ENCODE measurements around the gene LMNTD1. TPM values are rescaled to one million over a fixed set of nuclear protein-coding genes. Genes with fewer than 3 reads are reported as not detected.

Gene LMNTD1
- total RNA-seq, 2 experiments from 2014 or later = not detected

DNA sequence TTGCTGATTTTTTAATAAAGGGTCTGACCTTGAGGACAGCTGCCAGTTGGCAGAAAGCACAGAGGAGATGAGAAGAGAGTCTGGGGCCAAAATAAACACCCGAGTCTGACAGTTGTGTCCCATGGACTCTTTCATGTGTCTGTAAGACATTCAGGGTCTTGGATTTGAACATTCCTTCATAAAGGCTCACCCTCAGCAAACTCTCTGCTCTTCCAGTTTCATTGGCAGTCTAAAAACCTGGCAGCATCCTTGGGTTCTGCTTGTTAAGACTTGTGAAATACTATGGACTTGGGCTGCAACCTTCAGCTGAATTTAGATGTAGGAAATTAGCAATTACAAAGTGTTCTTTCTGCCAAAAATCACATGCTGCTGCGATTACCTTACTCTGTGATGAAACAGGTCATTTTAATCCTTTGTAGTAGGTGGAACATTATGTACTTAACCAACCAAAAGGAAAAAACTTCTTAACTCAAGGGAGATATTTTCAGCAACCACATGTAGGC lies 32.0 kb upstream of the LMNTD1 start:
- no peak overlapping the region for H3K4me3 ChIP-seq (ENCODE audit: low read length)
- Mint-ChIP-seq H3K4me3 (no peak overlapping the region), H3K9me3 (no peaks in the 10 kb centered on the region), H3K36me3 (ENCODE audit: low read depth) (no peaks in the 10 kb centered on the region), H3K27ac (no peak overlapping the region), H3K27me3 (no peaks in the 10 kb centered on the region), H3K4me1 (ENCODE audit: low read depth) (peaks cover 28% of the 10 kb centered on the region)
- ATAC-seq (ENCODE audit: poor library complexity) = no peak
- DNase-seq = no peak
- CTCF ChIA-PET = no interaction called here
- peaks cover 0 to 3% of the 10 kb centered on the region in 2 experiments for H3K27me3 ChIP-seq (ENCODE audit: control insufficient read depth in 1 of 2, insufficient read depth in 2 of 2, low read length in 2 of 2)
- H3K4me1 ChIP-seq (ENCODE audit: insufficient read depth, low read length) = no peaks in the 10 kb centered on the region
- H3K36me3 ChIP-seq (ENCODE audit: insufficient read depth, low read length) = no peaks in the 10 kb centered on the region
- H3K9me3 ChIP-seq (ENCODE audit: control insufficient read depth in 1 of 2, insufficient read depth in 1 of 2, low read length in 2 of 2) = no peaks in the 10 kb centered on the region
- intact Hi-C loops (cut with DNase I, micrococcal nuclease) = no loop called here
- POLR2A ChIA-PET = no interaction called here
- no peak for TF ChIP-seq CTCF (IDR thresholded peaks at IDR 0.05)
- no peak overlapping the region for H3K27ac ChIP-seq (ENCODE audit: low read depth in 1 of 2, low read length in 2 of 2)

DNA sequence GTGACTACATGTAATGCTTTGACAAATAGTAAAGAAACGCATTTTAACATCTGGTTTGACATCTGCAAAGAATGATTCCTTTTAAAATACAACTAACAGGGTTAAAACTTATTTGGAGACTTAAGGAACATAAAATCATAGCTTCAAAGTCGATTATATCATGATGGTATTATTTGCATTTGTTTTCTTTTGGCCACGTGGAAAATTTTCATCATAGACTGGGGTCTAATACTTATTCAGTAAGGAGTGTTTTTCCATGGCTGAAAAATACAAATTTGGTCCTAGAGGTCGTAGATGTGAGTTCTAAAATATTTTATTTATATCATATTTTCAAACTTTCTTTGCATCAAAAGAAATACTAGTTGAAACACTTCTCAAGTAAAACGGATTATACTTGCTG lies 31.5 kb upstream of the LMNTD1 start:
- Histone ChIP-seq H3K27ac (ENCODE audit: low read depth in 1 of 2, low read length in 2 of 2) (no peak overlapping the region), H3K4me3 (ENCODE audit: low read length) (no peak overlapping the region), H3K27me3 (ENCODE audit: control insufficient read depth in 1 of 2, insufficient read depth in 2 of 2, low read length in 2 of 2) (peaks cover 0 to 3% of the 10 kb centered on the region in 2 experiments), H3K9me3 (ENCODE audit: control insufficient read depth in 1 of 2, insufficient read depth in 1 of 2, low read length in 2 of 2) (no peaks in the 10 kb centered on the region), H3K36me3 (ENCODE audit: insufficient read depth, low read length) (no peaks in the 10 kb centered on the region), H3K4me1 (ENCODE audit: insufficient read depth, low read length) (no peaks in the 10 kb centered on the region)
- DNase-seq (no peak), ATAC-seq (ENCODE audit: poor library complexity) (no peak)
- no peaks in the 10 kb centered on the region for H3K9me3 Mint-ChIP-seq
- CTCF ChIA-PET = no interaction called here
- H3K27me3 Mint-ChIP-seq = no peaks in the 10 kb centered on the region
- no peak for TF ChIP-seq CTCF (IDR thresholded peaks at IDR 0.05)
- intact Hi-C loops (cut with DNase I, micrococcal nuclease) = loop anchor here in 1 of 2 experiments (5.0 kb wide), 1 partner anchor 443 kb away; no protein-coding TSS in a partner anchor
- no peaks in the 10 kb centered on the region for H3K36me3 Mint-ChIP-seq (ENCODE audit: low read depth)
- POLR2A ChIA-PET = no interaction called here
- peaks cover 23% of the 10 kb centered on the region for H3K4me1 Mint-ChIP-seq (ENCODE audit: low read depth)
- no peak overlapping the region for H3K27ac Mint-ChIP-seq
- no peak overlapping the region for H3K4me3 Mint-ChIP-seq

GRCh38 chr12:25583545-25583944 lies 30.5 kb upstream of the LMNTD1 start:
- Mint-ChIP-seq H3K36me3 (ENCODE audit: low read depth) (no peaks in the 10 kb centered on the region), H3K9me3 (no peaks in the 10 kb centered on the region), H3K27ac (no peak overlapping the region), H3K4me1 (ENCODE audit: low read depth) (peaks cover 14% of the 10 kb centered on the region), H3K27me3 (no peaks in the 10 kb centered on the region), H3K4me3 (no peak overlapping the region)
- POLR2A ChIA-PET = no interaction called here
- H3K27me3 ChIP-seq (ENCODE audit: control insufficient read depth in 1 of 2, insufficient read depth in 2 of 2, low read length in 2 of 2) = peaks cover 0 to 3% of the 10 kb centered on the region in 2 experiments
- CTCF ChIA-PET = no interaction called here
- intact Hi-C loops (cut with DNase I, micrococcal nuclease) = loop anchor here (2.0 to 5.0 kb wide), 2 partner anchors 444 to 445 kb away; no protein-coding TSS in a partner anchor
- ATAC-seq (ENCODE audit: poor library complexity) (peak; percentile 59), DNase-seq (no peak)
- H3K9me3 ChIP-seq (ENCODE audit: control insufficient read depth in 1 of 2, insufficient read depth in 1 of 2, low read length in 2 of 2) = no peaks in the 10 kb centered on the region
- no peak for TF ChIP-seq CTCF (IDR thresholded peaks at IDR 0.05)
- no peaks in the 10 kb centered on the region for H3K4me1 ChIP-seq (ENCODE audit: insufficient read depth, low read length)
- H3K36me3 ChIP-seq (ENCODE audit: insufficient read depth, low read length) = no peaks in the 10 kb centered on the region
- H3K4me3 ChIP-seq (ENCODE audit: low read length) = no peak overlapping the region
- no peak overlapping the region for H3K27ac ChIP-seq (ENCODE audit: low read depth in 1 of 2, low read length in 2 of 2)
